Kidney glomerular epithelial cell (primary cell): ENCODE measurements around the gene THAP11.
"Not testable (repeated sequence)": the region's sequence is repeated elsewhere in the genome, so short reads cannot be mapped to it uniquely, and the experiment has no call there.

Experiments
- DNase-seq: peaks from one replicate; lab custom pipeline; 2025; lab: John Stamatoyannopoulos, UW

The THAP11 gene

DNA sequence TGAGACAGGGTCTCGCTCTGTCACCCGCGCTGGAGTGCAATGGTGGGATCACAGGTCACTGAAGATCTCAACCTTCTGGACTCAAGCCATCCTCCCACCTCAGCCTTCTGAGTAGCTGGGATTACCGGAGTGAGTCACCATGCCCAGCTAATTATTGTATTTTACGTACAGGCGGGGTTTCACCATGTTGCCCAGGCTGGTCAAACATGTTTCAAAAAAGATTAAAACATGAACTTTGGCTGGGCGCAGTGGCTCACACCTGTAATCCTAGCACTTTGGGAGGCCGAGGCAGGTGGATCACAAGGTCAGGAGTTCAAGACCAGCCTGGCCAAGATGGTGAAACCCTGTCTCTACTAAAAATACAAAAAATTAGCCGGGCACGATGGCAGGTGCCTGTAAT is 4.9 kb upstream of the THAP11 start:
- DNase-seq = not testable (repeated sequence)

DNA sequence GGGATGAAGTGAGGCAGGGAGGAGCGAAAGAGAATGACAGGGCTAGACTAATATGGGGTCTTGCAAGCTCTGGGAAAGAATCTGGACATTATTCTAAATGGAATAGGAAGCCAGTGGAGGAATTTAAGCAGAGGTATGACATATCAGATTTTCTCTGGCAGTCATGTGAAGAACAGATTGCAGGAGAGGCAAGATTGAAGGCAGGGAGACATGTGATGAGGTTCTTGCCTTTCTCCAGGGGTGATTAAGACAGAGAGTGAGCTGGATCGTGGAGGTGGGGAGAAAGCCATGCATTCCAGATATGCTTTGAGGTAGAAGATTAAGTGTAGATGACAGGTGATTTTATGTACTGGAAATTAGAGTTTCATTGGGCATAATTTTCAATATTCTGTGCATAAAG is 4.3 kb upstream of the THAP11 start:
- DNase-seq = no peak

DNA sequence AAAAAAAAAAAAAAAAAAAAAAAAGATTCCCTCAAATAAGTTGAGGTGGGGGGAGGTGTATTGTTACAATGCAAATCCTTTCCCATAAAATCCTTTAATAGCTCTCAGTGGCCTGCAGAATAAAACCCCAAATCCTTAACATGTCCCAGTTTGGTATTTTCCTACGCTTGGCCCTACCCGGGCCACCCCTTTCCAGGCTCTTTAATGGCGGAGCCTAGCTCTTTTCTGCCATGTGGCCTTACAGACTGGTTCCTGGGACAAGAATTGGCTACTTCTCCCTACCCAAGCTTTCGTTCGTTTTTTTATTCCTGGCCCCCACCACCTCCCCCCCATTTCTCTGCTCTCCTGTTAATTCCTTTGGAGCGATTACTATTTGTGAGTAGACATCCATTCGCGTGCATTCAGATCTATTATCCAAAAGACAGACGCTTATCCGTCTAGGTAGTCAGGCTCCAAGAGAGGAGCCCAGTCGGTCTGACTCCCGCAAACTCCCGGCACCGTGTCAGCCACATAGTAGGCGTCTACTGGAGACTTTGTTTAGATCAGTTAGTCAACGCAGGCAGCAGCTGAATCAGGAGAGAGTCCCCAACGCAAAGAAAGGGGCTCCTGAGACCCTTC is 813 bp upstream of the THAP11 start:
- no peak for DNase-seq

DNA sequence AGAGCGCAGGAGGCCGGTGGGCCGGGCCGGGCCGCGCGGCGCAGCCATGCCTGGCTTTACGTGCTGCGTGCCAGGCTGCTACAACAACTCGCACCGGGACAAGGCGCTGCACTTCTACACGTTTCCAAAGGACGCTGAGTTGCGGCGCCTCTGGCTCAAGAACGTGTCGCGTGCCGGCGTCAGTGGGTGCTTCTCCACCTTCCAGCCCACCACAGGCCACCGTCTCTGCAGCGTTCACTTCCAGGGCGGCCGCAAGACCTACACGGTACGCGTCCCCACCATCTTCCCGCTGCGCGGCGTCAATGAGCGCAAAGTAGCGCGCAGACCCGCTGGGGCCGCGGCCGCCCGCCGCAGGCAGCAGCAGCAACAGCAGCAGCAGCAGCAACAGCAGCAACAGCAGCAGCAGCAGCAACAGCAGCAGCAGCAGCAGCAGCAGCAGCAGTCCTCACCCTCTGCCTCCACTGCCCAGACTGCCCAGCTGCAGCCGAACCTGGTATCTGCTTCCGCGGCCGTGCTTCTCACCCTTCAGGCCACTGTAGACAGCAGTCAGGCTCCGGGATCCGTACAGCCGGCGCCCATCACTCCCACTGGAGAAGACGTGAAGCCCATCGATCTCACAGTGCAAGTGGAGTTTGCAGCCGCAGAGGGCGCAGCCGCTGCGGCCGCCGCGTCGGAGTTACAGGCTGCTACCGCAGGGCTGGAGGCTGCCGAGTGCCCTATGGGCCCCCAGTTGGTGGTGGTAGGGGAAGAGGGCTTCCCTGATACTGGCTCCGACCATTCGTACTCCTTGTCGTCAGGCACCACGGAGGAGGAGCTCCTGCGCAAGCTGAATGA is 606 bp downstream of the THAP11 start:
- peak; percentile 7 for DNase-seq

DNA sequence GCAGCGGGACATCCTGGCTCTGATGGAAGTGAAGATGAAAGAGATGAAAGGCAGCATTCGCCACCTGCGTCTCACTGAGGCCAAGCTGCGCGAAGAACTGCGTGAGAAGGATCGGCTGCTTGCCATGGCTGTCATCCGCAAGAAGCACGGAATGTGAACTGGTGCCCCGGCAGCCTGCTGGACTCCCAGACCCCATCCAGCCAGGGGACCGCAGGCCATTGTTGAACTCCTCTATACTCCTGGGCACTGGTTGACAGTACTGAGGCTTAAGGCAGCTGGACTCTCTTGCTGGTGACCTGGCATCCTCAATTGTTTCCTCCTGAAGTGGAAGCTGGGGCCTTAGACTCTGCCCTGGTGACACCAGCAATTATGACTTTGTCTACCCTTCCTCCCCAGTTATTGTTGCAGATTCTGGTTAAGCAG is 1.2 kb downstream of the THAP11 start:
- DNase-seq = no peak

DNA sequence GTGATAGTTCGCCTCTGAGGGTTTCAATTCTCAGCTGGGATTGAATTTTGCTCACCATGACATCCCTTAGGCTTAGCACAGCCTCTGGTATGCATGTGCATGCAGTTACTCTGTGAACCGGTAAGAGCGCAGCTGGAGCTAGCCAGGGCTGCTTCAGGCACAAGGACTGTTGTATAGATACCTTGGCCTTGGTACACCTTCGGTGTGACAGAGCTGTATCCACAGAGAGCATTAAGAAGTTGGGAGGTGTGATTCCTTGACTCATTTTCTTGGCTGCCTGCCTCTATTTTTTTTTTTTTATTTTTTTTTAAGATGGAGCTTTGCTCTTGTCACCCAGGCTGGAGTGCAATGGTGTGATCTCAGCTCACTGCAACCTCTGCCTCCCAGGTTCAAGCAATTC is 2.4 kb downstream of the THAP11 start:
- DNase-seq = peak; percentile 17

DNA sequence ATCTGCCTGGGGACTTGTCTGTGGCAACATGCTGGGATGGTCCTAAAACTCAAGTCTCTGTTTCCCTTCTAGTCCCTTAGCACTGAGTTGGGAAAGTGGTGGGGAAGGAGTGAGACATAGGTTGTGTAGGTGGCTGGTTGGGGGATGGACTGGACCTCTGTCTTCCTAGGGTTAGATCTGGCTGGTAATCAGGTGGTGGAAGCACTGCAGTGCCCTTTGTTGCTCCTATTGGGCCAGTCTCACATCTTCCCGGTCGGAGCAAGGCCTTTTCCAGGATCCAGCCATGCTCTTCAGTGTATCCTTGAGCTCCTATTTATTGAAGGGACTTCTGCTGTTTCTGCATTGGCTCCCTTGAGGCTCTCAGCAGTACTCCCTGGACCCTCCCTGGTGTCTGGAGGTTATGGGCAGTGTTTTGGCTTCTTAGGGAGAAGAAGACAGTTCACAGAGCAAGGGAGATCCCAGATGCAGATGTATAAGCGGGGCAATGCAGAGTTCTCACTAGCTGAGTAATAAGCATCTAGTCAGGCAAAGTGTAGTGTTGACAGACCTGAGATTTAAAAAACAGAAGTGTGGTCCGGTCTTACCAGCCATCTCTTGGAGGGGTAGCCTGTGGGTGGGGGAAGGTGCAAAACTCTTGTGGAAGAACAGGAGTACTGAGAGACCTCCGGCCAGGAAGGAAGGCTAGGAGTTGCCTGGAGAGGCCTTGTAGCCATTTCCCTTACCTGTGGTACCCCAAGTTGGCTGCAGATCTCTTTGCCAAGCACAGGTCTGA is 3.4 kb downstream of the THAP11 start:
- DNase-seq = no peak

DNA sequence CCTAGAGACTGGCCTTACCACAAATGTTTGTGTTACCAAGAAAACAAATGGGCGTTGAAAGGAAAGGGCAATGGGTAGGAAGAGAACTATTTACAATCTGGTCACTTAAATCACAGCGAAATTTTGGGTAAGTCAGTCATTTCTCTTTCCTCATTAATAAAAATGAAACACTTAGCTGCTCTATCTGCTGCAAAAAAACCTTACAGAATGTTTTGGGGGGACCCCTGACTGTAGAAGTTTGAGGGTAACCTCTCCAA is 3.9 kb downstream of the THAP11 start:
- no peak for DNase-seq

DNA sequence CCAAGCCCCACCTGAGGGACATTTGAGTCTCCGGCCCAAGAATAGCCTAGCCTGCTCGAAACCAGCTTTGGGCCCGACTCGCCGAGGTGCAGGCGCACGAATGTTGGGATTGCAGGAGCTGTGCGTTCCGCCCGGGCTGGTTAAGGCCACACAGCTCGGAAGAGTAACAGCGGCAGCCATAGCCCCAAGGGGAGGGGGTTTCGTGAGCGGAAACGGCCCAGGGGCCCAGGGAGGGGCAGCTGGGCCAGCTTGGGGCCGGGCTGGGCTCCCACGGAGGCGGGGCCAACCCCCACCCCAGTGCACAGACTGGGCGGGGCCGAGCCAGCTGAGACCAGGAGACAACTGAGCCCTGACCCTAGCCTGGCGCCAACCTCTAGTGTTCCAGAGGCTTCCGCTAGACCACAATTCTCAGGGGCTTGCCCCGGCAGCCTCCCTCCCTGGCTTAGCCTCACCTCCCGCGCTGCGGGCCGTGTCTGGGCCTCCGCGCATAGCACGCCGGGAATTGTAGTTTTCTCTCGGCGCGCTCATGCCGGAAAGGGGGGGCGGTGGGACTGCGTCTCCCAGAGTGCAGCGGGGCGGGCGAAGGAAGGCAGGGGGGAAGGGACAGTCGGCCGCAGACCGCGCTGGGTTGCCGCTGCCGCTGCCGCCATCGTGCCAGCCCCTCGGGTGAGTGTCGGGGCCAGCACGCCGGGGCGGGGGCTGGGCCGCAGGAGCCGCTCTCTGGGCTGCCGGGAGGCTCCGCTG is 4.4 kb downstream of the THAP11 start, which contains the start of gene NUTF2:
Gene NUTF2, plus strand, starts transcription at position 614 of the 744 bp plus-strand sequence. CDS start 18,198 bp downstream, outside the sequence.
- DNase-seq = peak; percentile 87

DNA sequence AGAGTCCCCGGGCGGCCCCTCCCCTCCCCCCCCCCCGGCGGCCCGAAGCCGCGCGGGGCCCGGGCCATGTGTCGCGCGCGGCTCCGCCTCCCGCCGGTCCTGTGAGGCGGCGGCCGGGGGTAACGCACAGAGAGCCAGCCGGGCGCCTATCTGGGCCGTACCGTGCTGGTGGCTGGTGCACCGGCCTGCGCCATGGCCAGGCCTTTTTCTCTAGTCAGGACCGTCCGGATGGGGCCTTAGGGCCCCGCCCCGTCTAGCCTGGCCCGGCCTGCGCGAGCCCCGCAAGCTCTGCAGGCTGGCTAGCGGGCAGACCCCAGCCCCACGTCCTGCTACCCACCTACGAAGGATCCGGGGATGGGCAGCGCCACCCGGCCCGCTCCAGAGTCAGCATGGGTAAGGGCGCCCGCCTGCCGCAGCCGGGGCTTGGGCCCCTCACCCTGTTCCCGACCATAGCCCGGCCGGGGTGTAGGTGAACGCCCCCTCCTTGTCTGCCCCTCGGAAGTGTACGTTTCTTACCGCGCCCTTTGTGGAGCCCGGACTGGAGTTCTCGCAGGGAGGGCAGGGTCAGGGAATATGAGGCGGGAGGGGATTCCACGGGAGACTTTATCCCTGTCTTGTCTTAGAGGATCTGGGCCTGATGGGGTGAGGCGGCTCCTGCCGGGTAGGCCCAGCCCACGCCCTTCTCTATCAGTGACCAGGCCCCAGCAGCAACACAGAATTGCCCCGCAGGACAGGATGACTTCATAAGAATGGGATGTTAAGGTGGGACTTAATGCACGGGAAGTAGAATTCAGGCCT is 5.1 kb downstream of the THAP11 start, which contains the start of gene CENPT:
Gene CENPT, minus strand, starts transcription at position 630 of the 798 bp plus-strand sequence. CDS start 13,834 bp downstream, outside the sequence.
- DNase-seq = peak; percentile 68

DNA sequence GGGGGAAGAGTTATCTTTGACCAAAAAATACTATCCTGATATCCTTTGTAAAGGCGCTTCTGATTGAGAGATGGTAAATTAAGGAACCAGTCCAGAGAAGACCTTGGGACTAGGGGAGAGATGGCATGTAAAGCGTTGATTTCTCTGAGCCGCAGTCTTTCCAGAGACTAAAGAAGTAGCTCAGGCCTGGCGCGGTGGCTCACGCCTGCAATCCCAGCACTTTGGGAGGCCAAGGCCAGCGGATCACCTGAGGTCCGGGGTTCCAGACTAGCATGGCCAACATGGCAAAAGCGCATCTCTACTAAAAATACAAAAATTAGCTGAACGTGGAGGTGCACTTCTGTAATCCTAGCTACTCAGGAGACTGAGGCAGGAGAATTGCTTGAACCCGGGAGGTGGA is 6.0 kb downstream of the THAP11 start:
- DNase-seq = no peak

DNA sequence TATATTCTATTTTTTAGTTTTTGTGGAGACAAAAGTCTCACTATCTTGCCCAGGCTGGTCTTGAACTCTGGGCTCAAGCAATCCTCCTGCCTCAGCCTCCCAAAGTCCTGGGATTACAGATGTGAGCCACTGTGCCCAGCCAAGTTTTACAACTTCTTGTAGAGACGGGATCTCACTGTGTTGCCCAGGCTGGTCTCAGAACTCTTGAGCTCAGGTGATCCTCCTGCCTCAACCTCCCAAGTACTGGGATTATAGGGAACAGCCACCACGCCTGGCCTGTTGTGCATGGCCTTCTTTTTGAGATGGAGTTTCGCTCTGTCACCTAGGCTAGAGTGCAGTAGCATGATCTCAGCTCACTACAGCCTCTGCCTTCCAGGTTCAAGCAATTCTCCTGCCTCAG is 11.6 kb downstream of the THAP11 start:
- DNase-seq = no peak

DNA sequence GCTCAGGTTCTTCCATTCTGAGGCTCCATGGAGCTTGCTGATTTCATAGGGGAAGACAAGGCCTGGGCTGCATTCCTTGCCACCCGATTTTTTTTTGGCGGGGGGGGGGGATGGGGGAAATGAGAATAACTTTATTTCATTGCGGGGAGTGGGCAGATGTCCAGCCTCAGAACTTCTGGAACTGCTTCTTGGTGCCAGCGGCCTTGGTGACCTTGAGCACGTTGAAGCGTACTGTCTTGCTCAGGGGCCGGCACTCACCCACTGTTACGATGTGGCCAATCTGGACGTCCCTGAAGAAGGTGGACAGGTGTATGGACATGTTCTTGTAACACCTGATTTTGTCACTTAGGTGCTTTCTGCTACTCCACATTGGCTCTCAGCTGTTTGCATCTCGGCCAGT is 13.7 kb downstream of the THAP11 start:
- DNase-seq = no peak

DNA sequence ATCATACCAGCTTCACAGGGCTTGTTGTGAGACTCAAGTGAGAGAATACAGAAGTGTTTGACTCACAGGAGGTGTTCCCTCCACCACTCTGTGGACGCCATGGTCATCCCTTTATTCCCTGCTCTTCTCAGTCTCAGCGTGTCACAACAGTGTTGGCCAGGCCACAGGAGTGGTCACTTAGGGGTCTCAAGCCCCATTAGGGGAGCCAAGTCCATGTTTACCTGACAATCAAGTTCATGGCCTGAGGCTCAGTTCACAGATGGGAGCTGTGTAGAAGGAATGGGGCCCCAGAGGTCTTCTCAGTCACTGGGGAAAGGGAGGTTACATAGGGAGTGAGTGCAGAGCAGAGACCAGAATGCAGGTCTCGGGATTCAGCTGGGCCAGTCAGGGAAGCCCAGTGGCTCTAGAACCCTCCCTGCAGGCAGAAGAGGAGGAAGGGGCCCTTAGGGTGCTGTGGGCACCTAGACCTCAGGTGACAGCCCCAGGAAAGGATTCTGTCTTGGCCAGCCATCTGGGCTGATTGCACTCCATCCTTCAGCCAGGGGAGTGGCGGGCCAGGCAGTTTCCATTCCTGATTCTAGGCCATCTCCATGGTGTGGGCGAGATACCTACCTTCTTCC is 14.9 kb downstream of the THAP11 start:
- no peak for DNase-seq

DNA sequence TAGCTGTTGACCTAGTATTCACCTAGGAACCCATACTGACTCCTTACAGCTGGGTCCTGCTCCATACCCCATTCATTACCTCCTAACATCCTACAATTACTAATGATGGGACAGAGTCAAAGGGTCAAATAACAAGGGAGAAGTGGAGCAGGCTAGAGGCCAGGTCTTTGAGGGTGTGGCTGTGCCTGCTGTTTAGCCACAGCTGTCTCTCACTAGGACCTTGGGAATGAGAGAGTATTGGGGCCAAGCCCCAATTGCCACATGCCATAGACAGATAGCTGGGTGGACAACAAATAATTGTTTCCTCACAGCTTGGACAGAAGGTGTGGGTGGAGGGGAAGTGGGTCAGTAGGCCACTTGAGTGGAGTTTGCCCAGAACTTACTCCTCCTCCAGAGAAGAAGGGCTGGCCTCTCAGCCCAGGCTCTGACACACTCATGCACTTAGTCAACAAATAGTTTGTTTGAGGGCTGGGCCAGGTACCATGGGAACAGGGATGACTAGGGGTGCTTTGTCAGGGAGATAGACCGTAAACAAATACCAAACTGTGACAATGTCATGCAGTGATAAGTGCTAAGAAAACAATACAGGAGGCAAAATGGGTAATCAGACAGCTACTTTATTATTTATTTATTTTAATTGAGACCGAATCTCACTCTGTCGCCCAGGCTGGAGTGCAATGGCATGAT is 15.6 kb downstream of the THAP11 start:
- DNase-seq = peak; percentile 95

DNA sequence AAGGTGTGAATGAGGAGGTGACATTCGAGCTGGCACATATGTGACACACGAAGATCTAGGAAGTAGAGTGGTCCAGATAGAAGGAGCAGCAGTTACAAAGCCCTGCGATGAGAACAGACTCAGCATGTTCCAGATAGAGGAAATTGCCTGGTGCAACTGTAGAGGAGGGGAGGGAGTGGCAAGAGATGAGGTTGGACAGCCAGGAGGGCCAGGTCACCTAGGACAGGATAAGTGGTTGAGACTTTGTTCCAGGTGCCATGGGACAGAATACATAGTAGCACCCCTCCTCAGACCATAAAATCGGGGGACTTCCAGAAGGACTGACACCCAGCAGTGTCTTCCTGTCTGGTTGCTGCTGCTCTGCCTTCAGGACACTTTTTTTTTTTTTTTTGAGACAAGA is 16.4 kb downstream of the THAP11 start:
- DNase-seq = no peak

DNA sequence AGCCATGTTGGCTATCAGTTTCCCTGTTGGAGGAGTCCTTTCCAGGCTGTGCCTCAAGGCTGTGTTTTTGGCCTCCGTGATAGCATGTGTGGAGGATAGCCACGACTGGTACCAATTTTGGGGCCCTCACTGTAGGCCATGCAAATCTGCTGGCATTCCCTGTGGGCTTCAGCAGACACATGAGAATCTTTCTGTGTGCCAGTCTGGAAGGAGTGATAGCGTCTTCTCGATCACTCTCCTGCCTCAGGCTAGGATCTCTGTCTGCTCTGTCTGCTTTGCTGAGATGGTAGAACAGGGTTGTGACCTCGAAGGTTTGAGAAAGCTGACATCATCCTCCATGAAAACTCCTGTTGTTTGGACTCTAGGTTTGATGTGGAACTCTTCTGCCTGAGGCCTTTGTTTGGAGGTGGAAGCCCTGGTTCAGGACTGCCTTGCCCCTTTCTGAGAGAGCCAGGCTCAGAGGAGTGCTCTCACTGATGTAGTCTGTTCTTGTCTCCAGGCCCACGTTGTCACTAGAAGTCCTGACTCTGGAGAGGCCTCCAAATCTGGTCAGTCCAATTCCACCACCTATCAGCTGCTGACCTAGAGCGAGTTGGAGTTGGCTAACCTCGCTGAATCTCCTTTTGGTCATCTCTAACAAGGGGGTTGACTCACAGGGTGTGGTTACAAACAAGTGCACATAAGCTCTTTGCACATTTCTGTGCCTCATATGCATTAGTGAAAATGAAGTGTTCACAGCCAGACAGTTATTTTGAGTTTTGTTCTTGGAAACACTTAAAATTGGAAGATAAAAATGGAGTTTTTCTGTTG is 18.7 kb downstream of the THAP11 start:
- no peak for DNase-seq

DNA sequence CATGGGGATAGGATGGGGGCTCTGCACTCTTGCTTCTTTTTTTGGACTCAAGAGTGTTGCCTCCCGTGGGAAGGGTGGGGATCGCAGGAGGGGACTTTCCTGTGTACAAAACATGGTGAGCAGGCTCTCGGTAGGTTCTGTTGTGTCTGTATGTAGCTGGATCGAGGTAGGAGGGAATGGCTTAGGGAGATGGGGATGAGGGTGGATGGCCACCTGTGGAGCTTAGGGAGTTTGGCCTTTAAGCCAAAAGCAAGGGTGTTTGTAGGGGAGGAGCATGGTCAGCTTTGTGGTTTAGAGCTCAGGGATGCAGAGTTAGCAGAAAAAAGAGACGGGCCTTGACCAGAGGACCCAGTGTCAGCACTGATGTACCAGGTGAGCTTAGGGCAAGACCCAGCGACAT is 19.8 kb downstream of the THAP11 start:
- no peak for DNase-seq
